ENCODE data around the gene TTYH3.

The TTYH3 gene

GRCh38 chr7:2646680-2647571 lies 15.1 kb downstream of the TTYH3 start:
- H3K27me3 ChIP-seq (replicated peaks; ENCODE audit: control insufficient read depth, insufficient read depth, low read length): no peaks in the 10 kb centered on the region
- H3K4me3 ChIP-seq (replicated peaks; ENCODE audit: low read depth, low read length): no peak overlapping the region
- TF ChIP-seq CTCF (IDR thresholded peaks at IDR 0.05; ENCODE audit: insufficient read depth, low read length, poor library complexity, severe bottlenecking): no peak
- DNase-seq (ENCODE audit: extremely low read depth, insufficient read length): no peak
- peaks cover 4% of the 10 kb centered on the region for H3K36me3 ChIP-seq (ENCODE audit: control insufficient read depth, insufficient read depth, low read length)

GRCh38 chr7:2647594-2648172 lies 15.9 kb downstream of the TTYH3 start:
- Histone ChIP-seq H3K27me3 (replicated peaks; ENCODE audit: control insufficient read depth, insufficient read depth, low read length) (no peaks in the 10 kb centered on the region), H3K36me3 (ENCODE audit: control insufficient read depth, insufficient read depth, low read length) (peaks cover 4% of the 10 kb centered on the region), H3K4me3 (replicated peaks; ENCODE audit: low read depth, low read length) (no peak overlapping the region)
- no peak for TF ChIP-seq CTCF (IDR thresholded peaks at IDR 0.05; ENCODE audit: insufficient read depth, low read length, poor library complexity, severe bottlenecking)
- no peak for DNase-seq (ENCODE audit: extremely low read depth, insufficient read length)

- no peak for DNase-seq (ENCODE audit: extremely low read depth, insufficient read length)
- peaks cover 4% of the 10 kb centered on the region for H3K36me3 ChIP-seq (ENCODE audit: control insufficient read depth, insufficient read depth, low read length)
- no peak for TF ChIP-seq CTCF (IDR thresholded peaks at IDR 0.05; ENCODE audit: insufficient read depth, low read length, poor library complexity, severe bottlenecking)
- H3K4me3 ChIP-seq (replicated peaks; ENCODE audit: low read depth, low read length): no peak overlapping the region
- no peaks in the 10 kb centered on the region for H3K27me3 ChIP-seq (replicated peaks; ENCODE audit: control insufficient read depth, insufficient read depth, low read length)
Observed at GRCh38 chr7:2649139-2649838, 17.5 kb downstream of the TTYH3 start.

GRCh38 chr7:2649991-2650390 lies 18.2 kb downstream of the TTYH3 start:
- Histone ChIP-seq H3K27me3 (replicated peaks; ENCODE audit: control insufficient read depth, insufficient read depth, low read length) (no peaks in the 10 kb centered on the region), H3K4me3 (replicated peaks; ENCODE audit: low read depth, low read length) (no peak overlapping the region), H3K36me3 (ENCODE audit: control insufficient read depth, insufficient read depth, low read length) (peaks cover 4% of the 10 kb centered on the region)
- no peak for TF ChIP-seq CTCF (IDR thresholded peaks at IDR 0.05; ENCODE audit: insufficient read depth, low read length, poor library complexity, severe bottlenecking)
- DNase-seq (ENCODE audit: extremely low read depth, insufficient read length): no peak

GRCh38 chr7:2650451-2650850 lies 18.7 kb downstream of the TTYH3 start:
- no peak for TF ChIP-seq CTCF (IDR thresholded peaks at IDR 0.05; ENCODE audit: insufficient read depth, low read length, poor library complexity, severe bottlenecking)
- Histone ChIP-seq H3K36me3 (ENCODE audit: control insufficient read depth, insufficient read depth, low read length) (peaks cover 4% of the 10 kb centered on the region), H3K27me3 (replicated peaks; ENCODE audit: control insufficient read depth, insufficient read depth, low read length) (no peaks in the 10 kb centered on the region)

More at GRCh38 chr7:2650451-2650850, 18.7 kb downstream of the TTYH3 start:
- no peak for DNase-seq (ENCODE audit: extremely low read depth, insufficient read length)
- no peak overlapping the region for H3K4me3 ChIP-seq (replicated peaks; ENCODE audit: low read depth, low read length)

All from GM06990 (cell line).